Fibroblast of villous mesenchyme (primary cell): ENCODE data around the gene POMT2. TPM values are rescaled to one million over a fixed set of nuclear protein-coding genes. Genes with fewer than 3 reads are reported as not detected.

Experiments
- DNase-seq: peaks from one replicate; pipeline ENCODE4 v3.0.0-alpha.2; 2010; ENCODE audit warnings: low read depth
- H3K4me3 ChIP-seq: 2 replicates; pipeline ENCODE4 v1.5.1; 2011; ENCODE audit warnings: low read depth, mild to moderate bottlenecking, low read length
- CTCF ChIP-seq: IDR thresholded peaks from 2 replicates; pipeline ENCODE4 v1.5.1; 2012; ENCODE audit warnings: low read depth, mild to moderate bottlenecking, low read length; ENCODE audit not compliant: insufficient read depth
- total RNA-seq: library from RNA; depleted of rRNA; stranded (reverse); fragments of >200 nt; gene quantifications from 2 replicates; pipeline ENCODE4 v1.2.3, GENCODE V29; 2012

POMT2 gene
- total RNA-seq, 1 donor, result 18.1 TPM

- no peak for DNase-seq
- no peak overlapping the region for H3K4me3 ChIP-seq
- no peak for TF ChIP-seq CTCF
Measured at GRCh38 chr14:77353469-77354141, 32.9 kb upstream of the POMT2 start.

DNA sequence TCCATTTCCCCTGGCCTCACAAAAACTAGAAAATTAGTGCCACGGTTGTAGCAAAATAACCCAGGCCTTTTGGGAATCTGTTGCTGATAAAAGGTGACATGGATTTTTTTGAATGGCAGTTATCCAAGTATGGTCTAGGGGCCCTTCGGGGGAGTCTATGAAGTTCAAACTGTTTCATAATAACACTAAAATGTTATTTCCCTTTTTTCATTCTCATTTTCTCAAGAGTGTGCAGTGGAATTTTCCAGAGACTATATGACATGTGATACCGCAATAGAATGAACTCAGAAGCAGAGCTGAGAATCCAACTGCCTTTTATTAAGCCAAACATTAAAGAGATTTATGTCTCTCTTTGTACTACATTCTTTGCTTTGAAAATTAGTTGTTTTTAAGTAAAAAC is 27.1 kb upstream of the POMT2 start:
- H3K4me3 ChIP-seq, result no peak overlapping the region
- peak; percentile 67 for DNase-seq
- TF ChIP-seq CTCF, result no peak

- no peak for TF ChIP-seq CTCF
- H3K4me3 ChIP-seq, result no peak overlapping the region
- DNase-seq, result no peak
Measured at GRCh38 chr14:77346495-77346894, 25.8 kb upstream of the POMT2 start.

DNA sequence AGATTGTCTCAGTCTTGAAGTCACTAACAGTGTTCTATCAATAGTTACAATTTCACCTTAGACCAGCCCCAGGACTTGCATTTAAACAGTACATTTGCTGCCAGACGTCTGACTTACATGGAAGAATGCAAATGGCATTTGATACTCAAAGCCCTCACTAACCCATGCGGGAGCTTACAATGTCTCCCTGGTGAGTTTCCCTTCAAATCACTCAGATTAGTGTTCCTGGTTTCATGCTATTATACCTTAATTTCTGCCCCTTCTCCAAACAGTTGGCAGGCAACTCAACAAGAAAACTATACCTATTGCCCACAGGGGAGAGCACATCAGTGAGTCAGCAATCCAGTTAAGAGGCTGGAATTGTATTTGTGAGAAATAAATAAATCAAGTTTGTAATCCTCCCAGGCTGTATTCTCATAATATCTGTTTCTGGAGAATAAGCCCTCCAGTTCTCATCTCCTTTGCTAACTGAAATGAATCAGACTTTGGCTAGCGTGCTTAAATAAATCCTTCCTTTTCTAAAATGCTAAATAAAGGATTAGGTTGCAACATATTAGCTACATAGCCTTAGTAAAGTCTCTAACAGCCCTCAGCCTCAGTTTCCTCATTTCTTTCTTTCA is 23.8 kb upstream of the POMT2 start:
- DNase-seq, result no peak
- TF ChIP-seq CTCF, result no peak
- no peak overlapping the region for H3K4me3 ChIP-seq

GRCh38 chr14:77343662-77344061 is 23.0 kb upstream of the POMT2 start:
- TF ChIP-seq CTCF, result no peak
- no peak overlapping the region for H3K4me3 ChIP-seq
- DNase-seq, result no peak

DNA sequence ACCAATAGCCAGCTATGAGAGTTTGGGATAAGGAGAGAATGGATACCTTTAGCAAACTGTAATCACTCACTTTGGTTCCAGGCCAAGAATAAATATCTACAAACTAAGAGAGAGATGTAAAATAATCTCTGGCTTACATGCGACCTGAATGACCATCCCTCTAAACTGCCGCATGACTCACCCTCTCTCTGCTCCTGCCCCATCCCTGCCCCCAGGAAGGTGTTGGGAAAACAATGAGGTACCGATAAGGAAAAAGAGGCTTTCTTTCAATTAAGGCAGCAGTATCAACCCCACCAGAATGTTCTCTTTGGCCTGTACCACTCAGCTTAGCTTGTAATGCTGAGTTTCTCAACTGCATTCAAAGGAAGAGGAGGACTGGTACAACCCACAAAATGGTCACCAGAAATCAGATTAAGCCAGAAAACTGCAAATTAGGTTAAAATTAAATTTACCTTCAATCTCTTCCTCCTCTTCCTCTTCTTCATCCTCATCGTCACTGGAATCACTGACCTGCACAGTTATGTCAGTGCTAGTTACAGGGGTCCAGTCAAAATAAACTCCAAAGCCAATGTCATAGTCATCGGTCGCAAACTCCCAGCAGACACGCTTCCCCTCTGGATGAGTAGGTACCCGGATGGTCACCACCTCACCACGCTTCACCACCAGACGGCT is 22.2 kb upstream of the POMT2 start:
- TF ChIP-seq CTCF, result no peak
- no peak for DNase-seq

GRCh38 chr14:77340389-77340788 is 19.7 kb upstream of the POMT2 start:
- TF ChIP-seq CTCF, result no peak
- H3K4me3 ChIP-seq, result no peak overlapping the region
- no peak for DNase-seq

More for the DNA sequence above, 22.2 kb upstream of the POMT2 start:
- no peak overlapping the region for H3K4me3 ChIP-seq
